ENCODE measurements around the gene PRDM8. TPM values are rescaled to one million over a fixed set of nuclear protein-coding genes. Genes with fewer than 3 reads are reported as not detected.

Gene PRDM8
- total RNA-seq, 1 experiment from 2014 or later, result 0.09 TPM

DNA sequence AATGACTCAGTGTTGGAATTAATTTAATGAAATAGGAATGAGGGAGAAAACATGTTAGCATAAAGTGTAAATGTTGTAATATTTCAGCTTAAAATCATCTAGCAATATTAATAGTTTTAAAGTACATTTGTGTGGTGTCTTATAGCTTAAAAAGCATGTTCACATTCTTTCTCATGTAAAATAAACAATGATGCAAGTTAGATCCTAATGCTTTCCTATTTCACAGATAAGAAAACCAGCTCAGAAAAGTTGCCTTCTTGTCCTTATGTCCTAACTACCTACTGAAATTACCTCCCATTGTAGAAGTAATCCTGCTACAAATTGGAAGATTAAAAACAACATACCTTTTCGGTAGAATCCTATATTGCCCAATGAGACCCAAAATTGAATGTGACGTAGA, 40.9 kb upstream of the PRDM8 start:
- no peaks in the 10 kb centered on the region for H3K9me3 ChIP-seq (ENCODE audit: low read depth, low read length, poor library complexity, severe bottlenecking)
- H3K27ac ChIP-seq (ENCODE audit: low read depth, low read length, poor library complexity, severe bottlenecking), result no peak overlapping the region
- no peak overlapping the region for H3K4me3 ChIP-seq (ENCODE audit: low read depth, low read length, poor library complexity, severe bottlenecking)
- ChIA-PET POLR2A (ENCODE audit: low non-redundant PET) (no interaction called here), CTCF (no interaction called here)
- intact Hi-C loops (cut with micrococcal nuclease; ENCODE audit: unreplicated experiment), result no loop called here
- BruUV-seq (replicated peaks), result no TSS peak
- H3K4me1 ChIP-seq (ENCODE audit: insufficient read depth, low read length, poor library complexity, severe bottlenecking), result no peaks in the 10 kb centered on the region
- H3K36me3 ChIP-seq (ENCODE audit: insufficient read depth, low read length, poor library complexity, severe bottlenecking), result no peaks in the 10 kb centered on the region
- no peak for TF ChIP-seq EZH2 (IDR thresholded peaks at IDR 0.05; ENCODE audit: borderline replicate concordance, low read depth, low read length, poor library complexity, severe bottlenecking)
- no peak for TF ChIP-seq CTCF (conservative IDR thresholded peaks at IDR 0.05; ENCODE audit: low read depth, low read length)
- no peak for DNase-seq (ENCODE audit: low spot score)
- no peaks in the 10 kb centered on the region for H3K27me3 ChIP-seq (replicated peaks; ENCODE audit: insufficient read depth, low read depth, low read length, poor library complexity)

DNA sequence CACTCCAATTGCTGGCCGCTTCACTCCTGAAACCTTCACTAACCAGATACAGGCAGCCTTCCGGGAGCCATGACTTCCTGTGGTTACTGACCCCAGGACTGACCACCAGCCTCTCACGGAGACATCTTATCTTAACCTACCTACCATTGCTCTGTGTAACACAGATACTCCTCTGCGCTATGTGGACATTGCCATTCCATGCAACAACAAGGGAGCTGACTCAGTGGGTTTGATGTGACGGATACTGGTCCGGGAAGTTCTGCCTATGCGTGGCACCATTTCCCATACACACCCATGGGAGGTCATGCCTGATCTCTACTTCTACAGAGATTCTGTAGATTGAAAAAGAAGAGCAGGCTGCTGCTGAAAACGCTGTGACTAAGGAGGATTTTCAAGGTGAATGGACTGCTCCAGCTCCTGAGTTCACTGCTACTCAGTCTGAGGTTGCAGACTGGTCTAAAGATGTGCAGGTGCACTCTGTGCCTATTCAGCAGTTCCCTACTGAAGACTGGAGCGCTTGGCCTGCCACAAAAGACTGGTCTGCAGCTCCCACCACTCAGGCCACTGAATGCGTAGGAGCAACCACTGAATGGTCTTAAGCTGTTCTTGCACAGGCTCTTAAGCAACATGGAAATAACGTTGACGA, 35.8 kb upstream of the PRDM8 start:
- no peaks in the 10 kb centered on the region for H3K36me3 ChIP-seq (ENCODE audit: insufficient read depth, low read length, poor library complexity, severe bottlenecking)
- H3K4me3 ChIP-seq (ENCODE audit: low read depth, low read length, poor library complexity, severe bottlenecking), result no peak overlapping the region
- H3K27ac ChIP-seq (ENCODE audit: low read depth, low read length, poor library complexity, severe bottlenecking), result no peak overlapping the region
- no TSS peak for BruUV-seq (replicated peaks)
- intact Hi-C loops (cut with micrococcal nuclease; ENCODE audit: unreplicated experiment), result no loop called here
- no peaks in the 10 kb centered on the region for H3K4me1 ChIP-seq (ENCODE audit: insufficient read depth, low read length, poor library complexity, severe bottlenecking)
- TF ChIP-seq CTCF (conservative IDR thresholded peaks at IDR 0.05; ENCODE audit: low read depth, low read length), result no peak
- no peak for TF ChIP-seq EZH2 (IDR thresholded peaks at IDR 0.05; ENCODE audit: borderline replicate concordance, low read depth, low read length, poor library complexity, severe bottlenecking)
- no peaks in the 10 kb centered on the region for H3K9me3 ChIP-seq (ENCODE audit: low read depth, low read length, poor library complexity, severe bottlenecking)
- no peak for DNase-seq (ENCODE audit: low spot score)
- POLR2A ChIA-PET (ENCODE audit: low non-redundant PET), result no interaction called here
- CTCF ChIA-PET, result no interaction called here
- H3K27me3 ChIP-seq (replicated peaks; ENCODE audit: insufficient read depth, low read depth, low read length, poor library complexity), result no peaks in the 10 kb centered on the region

GRCh38 chr4:80162418-80162817, 34.9 kb upstream of the PRDM8 start:
- Histone ChIP-seq H3K4me3 (ENCODE audit: low read depth, low read length, poor library complexity, severe bottlenecking) (no peak overlapping the region), H3K27me3 (replicated peaks; ENCODE audit: insufficient read depth, low read depth, low read length, poor library complexity) (no peaks in the 10 kb centered on the region), H3K36me3 (ENCODE audit: insufficient read depth, low read length, poor library complexity, severe bottlenecking) (no peaks in the 10 kb centered on the region), H3K4me1 (ENCODE audit: insufficient read depth, low read length, poor library complexity, severe bottlenecking) (no peaks in the 10 kb centered on the region), H3K9me3 (ENCODE audit: low read depth, low read length, poor library complexity, severe bottlenecking) (no peaks in the 10 kb centered on the region), H3K27ac (ENCODE audit: low read depth, low read length, poor library complexity, severe bottlenecking) (no peak overlapping the region)
- DNase-seq (ENCODE audit: low spot score), result no peak
- no TSS peak for BruUV-seq (replicated peaks)
- ChIA-PET CTCF (no interaction called here), POLR2A (ENCODE audit: low non-redundant PET) (no interaction called here)
- no peak for TF ChIP-seq CTCF (conservative IDR thresholded peaks at IDR 0.05; ENCODE audit: low read depth, low read length)
- TF ChIP-seq EZH2 (IDR thresholded peaks at IDR 0.05; ENCODE audit: borderline replicate concordance, low read depth, low read length, poor library complexity, severe bottlenecking), result no peak
- intact Hi-C loops (cut with micrococcal nuclease; ENCODE audit: unreplicated experiment), result no loop called here

Data from A673 (cell line).